Activated T-helper 1 cell treated with Interleukin-2 at 50 U/mL for 16 hours (primary cell): ENCODE measurements around the gene DAPK1.
"Not testable (repeated sequence)": the region's sequence is repeated elsewhere in the genome, so short reads cannot be mapped to it uniquely, and the experiment has no call there.

Experiments used
- DNase-seq: peaks from one replicate; pipeline ENCODE4 v3.0.0-alpha.2; 2020; ENCODE audit warnings: low read depth

DAPK1 gene

GRCh38 chr9:87498046-87498810 lies 561 bp downstream of the DAPK1 start:
- no peak for DNase-seq

GRCh38 chr9:87498811-87499360 lies 1.2 kb downstream of the DAPK1 start:
- DNase-seq: no peak

- DNase-seq: no peak
Measured at GRCh38 chr9:87499424-87500017, 1.9 kb downstream of the DAPK1 start.

GRCh38 chr9:87500491-87501270 lies 3.0 kb downstream of the DAPK1 start:
- no peak for DNase-seq

- DNase-seq: not testable (repeated sequence)
Measured at GRCh38 chr9:87501271-87501656, 3.6 kb downstream of the DAPK1 start.

- DNase-seq: no peak
Measured at GRCh38 chr9:87501806-87502205, 4.1 kb downstream of the DAPK1 start.

- DNase-seq: no peak
Measured at GRCh38 chr9:87502391-87503221, 4.9 kb downstream of the DAPK1 start.

- no peak for DNase-seq
Measured at GRCh38 chr9:87503430-87503829, 5.8 kb downstream of the DAPK1 start.

GRCh38 chr9:87503927-87504326 lies 6.3 kb downstream of the DAPK1 start:
- no peak for DNase-seq

GRCh38 chr9:87504938-87505337 lies 7.3 kb downstream of the DAPK1 start:
- no peak for DNase-seq

- DNase-seq: no peak
Measured at GRCh38 chr9:87505869-87506678, 8.4 kb downstream of the DAPK1 start.

- DNase-seq: no peak
Measured at GRCh38 chr9:87507576-87507975, 9.9 kb downstream of the DAPK1 start.

GRCh38 chr9:87510252-87510683 lies 12.6 kb downstream of the DAPK1 start:
- no peak for DNase-seq

- no peak for DNase-seq
Measured at GRCh38 chr9:87512311-87512710, 14.6 kb downstream of the DAPK1 start.

- DNase-seq: no peak
Measured at GRCh38 chr9:87513161-87513560, 15.5 kb downstream of the DAPK1 start.

- DNase-seq: no peak
Measured at GRCh38 chr9:87513880-87514535, 16.3 kb downstream of the DAPK1 start.

- no peak for DNase-seq
Measured at GRCh38 chr9:87515006-87515405, 17.3 kb downstream of the DAPK1 start.

GRCh38 chr9:87515588-87516221 lies 18.0 kb downstream of the DAPK1 start:
- no peak for DNase-seq

GRCh38 chr9:87516222-87516925 lies 18.7 kb downstream of the DAPK1 start:
- no peak for DNase-seq
